ENCODE data around the gene ASTN1. TPM values are rescaled to one million over a fixed set of nuclear protein-coding genes. Genes with fewer than 3 reads are reported as not detected.

ASTN1 gene
- total RNA-seq, 1 experiment from 2014 or later, result not detected

DNA sequence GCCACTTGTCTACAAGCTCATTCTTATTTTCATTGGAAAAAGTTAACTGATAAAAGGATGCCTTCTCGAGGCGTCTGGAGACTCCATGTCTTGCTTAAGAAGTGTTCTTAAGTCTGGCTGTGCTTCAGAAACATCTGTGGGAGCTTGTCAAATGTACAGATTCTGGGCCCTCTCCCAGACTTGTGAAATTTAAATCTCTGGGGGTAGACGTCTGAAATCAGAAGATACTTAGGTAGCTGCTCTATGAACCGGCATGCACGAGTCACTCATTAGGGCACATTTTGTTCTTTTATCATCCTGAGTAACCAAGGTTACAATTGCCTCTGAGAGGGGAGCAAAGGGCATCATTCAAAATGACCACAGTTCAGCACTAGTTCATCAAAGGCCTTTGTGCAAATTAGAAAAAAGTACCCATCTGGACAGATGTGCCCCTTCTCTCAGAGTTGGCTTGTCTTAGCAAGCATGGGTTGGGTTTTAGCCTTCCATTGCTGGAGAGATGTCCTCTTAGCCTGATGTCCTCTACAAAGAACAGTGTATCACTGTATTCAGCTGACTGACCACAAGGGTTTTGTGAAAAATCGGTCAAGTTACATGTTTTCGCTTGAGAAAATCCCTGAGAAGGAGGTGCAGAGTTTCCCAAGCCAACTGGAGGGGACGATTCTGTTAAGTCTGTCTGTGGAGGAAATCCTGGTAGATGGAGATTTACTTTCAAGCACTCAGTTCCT, 156.9 kb downstream of the ASTN1 start:
- DNase-seq (no peak), ATAC-seq (no peak)
- H2AFZ ChIP-seq (ENCODE audit: low read length), result no peak overlapping the region
- H3K79me2 ChIP-seq (ENCODE audit: low read length), result no peaks in the 10 kb centered on the region
- H3K27ac ChIP-seq (ENCODE audit: low read length), result no peak overlapping the region
- H3K9me3 ChIP-seq (ENCODE audit: low read length), result no peaks in the 10 kb centered on the region
- POLR2A ChIA-PET (ENCODE audit: unreplicated experiment), result no interaction called here
- H3K9ac ChIP-seq (ENCODE audit: low read length), result no peak overlapping the region
- no TSS peak for BruUV-seq (replicated peaks)
- H4K20me1 ChIP-seq (ENCODE audit: low read length), result no peaks in the 10 kb centered on the region
- CTCF ChIA-PET, result no interaction called here
- H3K36me3 ChIP-seq (ENCODE audit: low read depth, low read length), result no peaks in the 10 kb centered on the region
- H3K9me2 ChIP-seq (replicated peaks; ENCODE audit: low read length), result no peaks in the 10 kb centered on the region
- H3K4me1 ChIP-seq (ENCODE audit: insufficient read depth, low read length), result no peaks in the 10 kb centered on the region
- TF ChIP-seq EZH2phosphoT487 (IDR thresholded peaks at IDR 0.05; ENCODE audit: borderline replicate concordance, low read length), result no peak
- TF ChIP-seq, protein P1, sequence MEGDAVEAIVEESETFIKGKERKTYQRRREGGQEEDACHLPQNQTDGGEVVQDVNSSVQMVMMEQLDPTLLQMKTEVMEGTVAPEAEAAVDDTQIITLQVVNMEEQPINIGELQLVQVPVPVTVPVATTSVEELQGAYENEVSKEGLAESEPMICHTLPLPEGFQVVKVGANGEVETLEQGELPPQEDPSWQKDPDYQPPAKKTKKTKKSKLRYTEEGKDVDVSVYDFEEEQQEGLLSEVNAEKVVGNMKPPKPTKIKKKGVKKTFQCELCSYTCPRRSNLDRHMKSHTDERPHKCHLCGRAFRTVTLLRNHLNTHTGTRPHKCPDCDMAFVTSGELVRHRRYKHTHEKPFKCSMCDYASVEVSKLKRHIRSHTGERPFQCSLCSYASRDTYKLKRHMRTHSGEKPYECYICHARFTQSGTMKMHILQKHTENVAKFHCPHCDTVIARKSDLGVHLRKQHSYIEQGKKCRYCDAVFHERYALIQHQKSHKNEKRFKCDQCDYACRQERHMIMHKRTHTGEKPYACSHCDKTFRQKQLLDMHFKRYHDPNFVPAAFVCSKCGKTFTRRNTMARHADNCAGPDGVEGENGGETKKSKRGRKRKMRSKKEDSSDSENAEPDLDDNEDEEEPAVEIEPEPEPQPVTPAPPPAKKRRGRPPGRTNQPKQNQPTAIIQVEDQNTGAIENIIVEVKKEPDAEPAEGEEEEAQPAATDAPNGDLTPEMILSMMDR (conservative IDR thresholded peaks at IDR 0.05; ENCODE audit: low read depth, low read length), result no peak
- no peak for TF ChIP-seq EZH2 (IDR thresholded peaks at IDR 0.05; ENCODE audit: low read length, unreplicated experiment)
- H3K4me3 ChIP-seq (ENCODE audit: low read length), result no peak overlapping the region
- intact Hi-C loops (cut with micrococcal nuclease), result no loop called here
- H3F3A ChIP-seq (ENCODE audit: low read length, unreplicated experiment), result no peaks in the 10 kb centered on the region
- no peaks in the 10 kb centered on the region for H3K27me3 ChIP-seq (ENCODE audit: low read length)
- H3K4me2 ChIP-seq (ENCODE audit: low read length), result no peak overlapping the region

DNA sequence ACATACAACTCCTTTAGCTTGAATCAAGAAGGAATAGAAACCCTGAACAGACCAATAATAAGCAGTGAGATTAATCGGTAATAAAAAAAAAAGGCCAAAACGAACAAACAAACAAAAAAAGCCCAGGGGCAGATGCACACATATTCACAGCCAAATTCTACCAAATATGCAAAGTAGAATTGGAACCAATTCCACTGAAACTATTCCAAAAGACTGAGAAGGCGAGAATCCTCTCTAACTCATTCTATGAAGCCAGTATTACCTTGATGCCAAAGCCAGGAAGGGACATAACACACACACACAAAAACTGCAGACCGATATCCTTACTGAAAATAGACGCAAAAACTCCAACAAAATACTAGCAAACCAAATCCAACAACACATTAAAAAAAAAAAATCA, 161.6 kb downstream of the ASTN1 start:
- intact Hi-C loops (cut with micrococcal nuclease), result no loop called here
- no peaks in the 10 kb centered on the region for H3K4me1 ChIP-seq (ENCODE audit: insufficient read depth, low read length)
- no peaks in the 10 kb centered on the region for H3K79me2 ChIP-seq (ENCODE audit: low read length)
- no peak overlapping the region for H3K4me2 ChIP-seq (ENCODE audit: low read length)
- BruUV-seq (replicated peaks), result no TSS peak
- ATAC-seq (no peak), DNase-seq (no peak)
- H3K36me3 ChIP-seq (ENCODE audit: low read depth, low read length), result no peaks in the 10 kb centered on the region
- TF ChIP-seq EZH2 (IDR thresholded peaks at IDR 0.05; ENCODE audit: low read length, unreplicated experiment) (no peak), EZH2phosphoT487 (IDR thresholded peaks at IDR 0.05; ENCODE audit: borderline replicate concordance, low read length) (no peak)
- TF ChIP-seq, protein P1 (conservative IDR thresholded peaks at IDR 0.05; ENCODE audit: low read depth, low read length), result no peak
- no peaks in the 10 kb centered on the region for H3K9me3 ChIP-seq (ENCODE audit: low read length)
- no peak overlapping the region for H2AFZ ChIP-seq (ENCODE audit: low read length)
- no peak overlapping the region for H3K4me3 ChIP-seq (ENCODE audit: low read length)
- POLR2A ChIA-PET (ENCODE audit: unreplicated experiment), result no interaction called here
- no peak overlapping the region for H3K9ac ChIP-seq (ENCODE audit: low read length)
- H4K20me1 ChIP-seq (ENCODE audit: low read length), result no peaks in the 10 kb centered on the region
- CTCF ChIA-PET, result no interaction called here
- no peaks in the 10 kb centered on the region for H3F3A ChIP-seq (ENCODE audit: low read length, unreplicated experiment)
- no peaks in the 10 kb centered on the region for H3K27me3 ChIP-seq (ENCODE audit: low read length)
- no peak overlapping the region for H3K27ac ChIP-seq (ENCODE audit: low read length)
- H3K9me2 ChIP-seq (replicated peaks; ENCODE audit: low read length), result no peaks in the 10 kb centered on the region

DNA sequence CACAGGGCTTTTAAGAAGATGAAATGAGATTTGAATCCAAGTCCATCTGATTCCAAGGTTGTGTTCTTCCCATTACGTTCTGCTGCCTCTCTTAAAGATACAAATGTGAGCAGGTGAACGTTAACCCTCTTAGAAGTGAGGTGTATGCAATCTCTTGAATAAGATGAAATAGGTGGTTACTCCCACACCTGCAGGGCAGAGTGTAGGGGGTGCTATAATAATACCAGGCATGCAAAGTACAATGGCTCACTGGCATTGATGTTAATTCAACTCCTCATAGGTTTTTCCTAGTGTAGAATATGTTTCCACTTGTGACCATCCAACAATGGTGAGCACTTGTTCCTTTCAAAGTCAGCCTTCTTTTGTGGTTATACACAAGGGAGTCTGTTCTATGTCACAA, 163.0 kb downstream of the ASTN1 start:
- POLR2A ChIA-PET (ENCODE audit: unreplicated experiment), result no interaction called here
- CTCF ChIA-PET, result no interaction called here
- BruUV-seq (replicated peaks), result no TSS peak

More for the DNA sequence above, 163.0 kb downstream of the ASTN1 start:
- ATAC-seq, result no peak
- no peaks in the 10 kb centered on the region for H3K79me2 ChIP-seq (ENCODE audit: low read length)
- intact Hi-C loops (cut with micrococcal nuclease), result no loop called here
- no peak overlapping the region for H3K27ac ChIP-seq (ENCODE audit: low read length)
- H4K20me1 ChIP-seq (ENCODE audit: low read length), result no peaks in the 10 kb centered on the region
- H3K36me3 ChIP-seq (ENCODE audit: low read depth, low read length), result no peaks in the 10 kb centered on the region
- no peaks in the 10 kb centered on the region for H3K9me3 ChIP-seq (ENCODE audit: low read length)
- no peaks in the 10 kb centered on the region for H3K27me3 ChIP-seq (ENCODE audit: low read length)
- no peak overlapping the region for H3K4me2 ChIP-seq (ENCODE audit: low read length)
- no peak overlapping the region for H3K4me3 ChIP-seq (ENCODE audit: low read length)
- no peaks in the 10 kb centered on the region for H3K4me1 ChIP-seq (ENCODE audit: insufficient read depth, low read length)
- DNase-seq, result no peak
- H3K9ac ChIP-seq (ENCODE audit: low read length), result no peak overlapping the region
- H2AFZ ChIP-seq (ENCODE audit: low read length), result no peak overlapping the region
- TF ChIP-seq, protein P1 (conservative IDR thresholded peaks at IDR 0.05; ENCODE audit: low read depth, low read length), result no peak
- H3K9me2 ChIP-seq (replicated peaks; ENCODE audit: low read length), result no peaks in the 10 kb centered on the region
- no peaks in the 10 kb centered on the region for H3F3A ChIP-seq (ENCODE audit: low read length, unreplicated experiment)
